Psoas muscle (tissue), 8 donors: ENCODE data around the gene OR5K2. TPM values are rescaled to one million over a fixed set of nuclear protein-coding genes. Genes with fewer than 3 reads are reported as not detected.

Experiments used
- ATAC-seq, 4 donors: fragments of 200-7000 bp; cut with Tn5 transposase; one replicate each; pipeline ENCODE4 v1.9.1; 2020; ENCODE audit warnings: moderate library complexity in 3 of 4, mild to moderate bottlenecking in 2 of 4
- DNase-seq, 2 donors: peaks; one replicate each; pipeline ENCODE4 v3.0.0-alpha.2; 2020
- H3K27ac ChIP-seq: fragments of 200-600 bp; one replicate; pipeline ENCODE4 v1.8.0; 2022
- H3K27me3 ChIP-seq, 3 donors: fragments of 200-600 bp in 1 of 3; one replicate each; pipeline versions ENCODE4 v1.6.1 to v1.8.0; 2013 to 2022; ENCODE audit warnings: low read length in 2 of 3, mild to moderate bottlenecking in 2 of 3, moderate library complexity in 1 of 3; ENCODE audit not compliant: insufficient read depth in 3 of 3
- H3K36me3 ChIP-seq, 2 donors: fragments of 200-600 bp in 1 of 2; one replicate each; pipeline versions ENCODE4 v1.6.1 to v1.8.0; 2013 to 2022; ENCODE audit warnings: low read depth in 1 of 2, mild to moderate bottlenecking in 1 of 2, moderate library complexity in 1 of 2; ENCODE audit not compliant: insufficient read depth in 1 of 2
- H3K4me1 ChIP-seq: fragments of 200-600 bp; one replicate; pipeline ENCODE4 v1.8.0; 2022
- H3K4me3 ChIP-seq: fragments of 200-600 bp; one replicate; pipeline ENCODE4 v1.8.0; 2022; ENCODE audit warnings: mild to moderate bottlenecking
- H3K9me3 ChIP-seq: fragments of 200-600 bp; one replicate; pipeline ENCODE4 v1.8.0; 2022
- CTCF ChIP-seq: fragments of 200-600 bp; IDR thresholded peaks from one replicate; pipeline ENCODE4 v1.8.0; 2022; ENCODE audit warnings: antibody characterized with exemption
- WGBS, 3 donors: extraction: QIAGEN DNeasy Blood & Tissue Kit; methylation state at CpG; one replicate each; pipeline versions ENCODE4 v1.1.6 to v1.1.7; 2013; 5-methylcytosine and 5-hydroxymethylcytosine counted together
- intact Hi-C, 2 donors: fragments of 100-400 bp; cut with DNase I; formaldehyde crosslinking; loops; one replicate each; pipeline versions ENCODE4 v1.11.0 to v1.14.2; 2022
- long read RNA-seq, 2 donors: library from polyadenylated mRNA; unstranded; transcript quantifications; one replicate each; pipeline ENCODE4 v2.0.0, GENCODE V29; 2021
- polyA plus RNA-seq, 3 donors: library from polyadenylated mRNA; stranded (reverse); fragments of 200-250 nt; gene quantifications; one replicate each; pipeline ENCODE4 v1.2.3, GENCODE V29; 2013
- total RNA-seq, 4 donors: library from RNA; stranded (reverse); fragmentation: NEBNext Ultra II Directional in 2 of 4; extraction: Animal tissue kit (Norgen Biotek cat#: 25700) in 2 of 4; gene quantifications; one replicate each; pipeline versions ENCODE4 v1.2.1 to v1.2.4, GENCODE V29; 2021 to 2023
- donor health status: healthy with polysubstance abuse.
- donor health status: DM: no; HTN: no; CAD: no; lungs with moderate emphysema.
- donor health status: Bipolar disorder and iron deficiency.
- donor health status: healthy.
- donor health status: DM: yes; HTN: yes; CAD: no.
- donor health status: DM: no; HTN: no; CAD: no.
- donor health status: DM: no; HTN: no; CAD: no.
- donor health status: DM: yes; HTN: yes; CAD: no.

The OR5K2 gene
- total RNA-seq (not detected), polyA plus RNA-seq (not detected)
- long read RNA-seq, donor 1: 0 reads
- long read RNA-seq, donor 2: 0 reads

- TF ChIP-seq CTCF: no peak
- Histone ChIP-seq H3K27me3 (no peaks in the 10 kb centered on the region), H3K4me3 (no peak within 1 kb of the TSS), H3K36me3 (no peaks in the 10 kb centered on the region), H3K27ac (no peak within 1 kb of the TSS), H3K4me1 (no peaks in the 10 kb centered on the region), H3K9me3 (no peaks in the 10 kb centered on the region)
- ATAC-seq (no peak), DNase-seq (no peak)
- 67 to 77% (median 73%) methylated on average over 2 of the region's 2 CpGs for WGBS, 3 donors
- intact Hi-C loops: no loop called here
Observed at GRCh38 chr3:98497381-98497780, at the start of gene OR5K2. Gene OR5K2 (plus strand): TSS chr3:98497681. CDS start chr3:98497681, 0 bp downstream.

- ATAC-seq: no peak
- Histone ChIP-seq H3K9me3 (no peaks in the 10 kb centered on the region), H3K27ac (no peak overlapping the region), H3K4me1 (no peaks in the 10 kb centered on the region), H3K4me3 (no peak overlapping the region), H3K27me3 (no peaks in the 10 kb centered on the region), H3K36me3 (no peaks in the 10 kb centered on the region)
- TF ChIP-seq CTCF: no peak
- intact Hi-C loops: no loop called here
- WGBS, 3 donors: 92 to 96% (median 92%) methylated on average over 7 of the region's 7 CpGs
- DNase-seq: no peak
Observed at GRCh38 chr3:98449606-98450193, 47.8 kb upstream of the OR5K2 start.

GRCh38 chr3:98450372-98450771, 47.1 kb upstream of the OR5K2 start:
- WGBS, 3 donors: 65 to 83% (median 80%) methylated on average over 4 of the region's 4 CpGs
- no peak overlapping the region for H3K4me3 ChIP-seq
- intact Hi-C loops: no loop called here

GRCh38 chr3:98453827-98454226, 43.7 kb upstream of the OR5K2 start:
- Histone ChIP-seq H3K27ac (no peak overlapping the region), H3K9me3 (peaks cover 5% of the 10 kb centered on the region), H3K4me1 (no peaks in the 10 kb centered on the region), H3K27me3 (no peaks in the 10 kb centered on the region), H3K4me3 (no peak overlapping the region), H3K36me3 (no peaks in the 10 kb centered on the region)
- DNase-seq (no peak), ATAC-seq (no peak)
- intact Hi-C loops: no loop called here
- no peak for TF ChIP-seq CTCF

More at GRCh38 chr3:98450372-98450771, 47.1 kb upstream of the OR5K2 start:
- Histone ChIP-seq H3K27ac (no peak overlapping the region), H3K27me3 (no peaks in the 10 kb centered on the region), H3K36me3 (no peaks in the 10 kb centered on the region), H3K9me3 (no peaks in the 10 kb centered on the region), H3K4me1 (no peaks in the 10 kb centered on the region)
- ATAC-seq (no peak), DNase-seq (no peak)
- no peak for TF ChIP-seq CTCF

GRCh38 chr3:98454929-98455328, 42.6 kb upstream of the OR5K2 start:
- no peak for TF ChIP-seq CTCF
- Histone ChIP-seq H3K9me3 (peaks cover 5% of the 10 kb centered on the region), H3K4me3 (no peak overlapping the region), H3K4me1 (no peaks in the 10 kb centered on the region), H3K36me3 (no peaks in the 10 kb centered on the region), H3K27me3 (no peaks in the 10 kb centered on the region), H3K27ac (no peak overlapping the region)
- ATAC-seq (no peak), DNase-seq (no peak)
- intact Hi-C loops: no loop called here
- WGBS, 3 donors: 93 to 96% (median 95%) methylated on average over 1 of the region's 1 CpG
